HG03159 (cell line): ENCODE data around the gene ADAMTS17.

ENCODE experiments used
- ATAC-seq: cut with Tn5 transposase; IDR thresholded peaks from one replicate; pipeline ENCODE4 v1.9.1; 2021; ENCODE audit warnings: mild to moderate bottlenecking, moderate library complexity; ENCODE audit not compliant: unreplicated experiment

ADAMTS17 gene

GRCh38 chr15:100057281-100057680, 284.5 kb downstream of the ADAMTS17 start:
- ATAC-seq: no peak

- no peak for ATAC-seq
These were observed 285.2 kb downstream of the ADAMTS17 start for GRCh38 chr15:100056411-100057072.

GRCh38 chr15:100055821-100056220, 286.0 kb downstream of the ADAMTS17 start:
- ATAC-seq: no peak

GRCh38 chr15:100054539-100054938, 287.2 kb downstream of the ADAMTS17 start:
- no peak for ATAC-seq

- no peak for ATAC-seq
These were observed 288.2 kb downstream of the ADAMTS17 start for GRCh38 chr15:100053474-100054121.

- ATAC-seq: no peak
These were observed 288.9 kb downstream of the ADAMTS17 start for GRCh38 chr15:100052716-100053473.

GRCh38 chr15:100050877-100051786, 290.6 kb downstream of the ADAMTS17 start:
- ATAC-seq: no peak

GRCh38 chr15:100049936-100050876, 291.6 kb downstream of the ADAMTS17 start:
- no peak for ATAC-seq

GRCh38 chr15:100049483-100049882, 292.3 kb downstream of the ADAMTS17 start:
- ATAC-seq: no peak

- ATAC-seq: no peak
These were observed 293.0 kb downstream of the ADAMTS17 start for GRCh38 chr15:100048736-100049135.

GRCh38 chr15:100043692-100044091, 298.1 kb downstream of the ADAMTS17 start:
- ATAC-seq: no peak

GRCh38 chr15:100043068-100043641, 298.6 kb downstream of the ADAMTS17 start:
- ATAC-seq: no peak

- no peak for ATAC-seq
These were observed 299.2 kb downstream of the ADAMTS17 start for GRCh38 chr15:100042558-100042957.

- ATAC-seq: no peak
These were observed 300.5 kb downstream of the ADAMTS17 start for GRCh38 chr15:100041127-100041828.

GRCh38 chr15:100039994-100040393, 301.8 kb downstream of the ADAMTS17 start:
- no peak for ATAC-seq

GRCh38 chr15:100038736-100039135, 303.0 kb downstream of the ADAMTS17 start:
- ATAC-seq: no peak

- no peak for ATAC-seq
These were observed 303.9 kb downstream of the ADAMTS17 start for GRCh38 chr15:100037901-100038300.

GRCh38 chr15:100036015-100036414, 305.8 kb downstream of the ADAMTS17 start:
- no peak for ATAC-seq

- ATAC-seq: no peak
These were observed 307.6 kb downstream of the ADAMTS17 start for GRCh38 chr15:100034191-100034590.
